ENCODE measurements around the gene MRPL38. TPM values are rescaled to one million over a fixed set of nuclear protein-coding genes. Genes with fewer than 3 reads are reported as not detected.

MRPL38 gene
- total RNA-seq, 6 experiments from 2014 or later: 46.1 to 79.8 (median 57.3) TPM

GRCh38 chr17:75885431-75885830 lies 19.3 kb downstream of the MRPL38 start:
- ATAC-seq: no peak
- H3K4me3 ChIP-seq: no peak overlapping the region
- no peaks in the 10 kb centered on the region for H3K9me3 ChIP-seq
- DNase-seq: no peak
- no peaks in the 10 kb centered on the region for H3K27me3 ChIP-seq
- no peaks in the 10 kb centered on the region for H3K36me3 ChIP-seq
- H3K4me1 ChIP-seq: no peaks in the 10 kb centered on the region
- intact Hi-C loops (cut with DNase I): no loop called here
- TF ChIP-seq POLR2A (IDR thresholded peaks at IDR 0.05) (no peak), CTCF (IDR thresholded peaks at IDR 0.05) (no peak)
- WGBS (ENCODE audit: insufficient coverage, low coverage, low lambda C conversion rate, missing lambda C conversion rate): 65% methylated on average over 7 of the region's 8 CpGs
- H3K27ac ChIP-seq: no peak overlapping the region

GRCh38 chr17:75881678-75882454 lies 22.8 kb downstream of the MRPL38 start:
- Histone ChIP-seq H3K9me3 (no peaks in the 10 kb centered on the region), H3K36me3 (no peaks in the 10 kb centered on the region), H3K27me3 (no peaks in the 10 kb centered on the region), H3K4me1 (peaks cover 0 to 12% (median 0%) of the 10 kb centered on the region in 4 donors), H3K4me3 (no peak overlapping the region), H3K27ac (no peak overlapping the region)
- no peak for ATAC-seq
- intact Hi-C loops (cut with DNase I): no loop called here
- DNase-seq: no peak
- WGBS (ENCODE audit: insufficient coverage, low coverage, low lambda C conversion rate, missing lambda C conversion rate): 90% methylated on average over 8 of the region's 15 CpGs
- TF ChIP-seq CTCF (IDR thresholded peaks at IDR 0.05): no peak
- no peak for TF ChIP-seq POLR2A (IDR thresholded peaks at IDR 0.05)

GRCh38 chr17:75880266-75880665 lies 24.4 kb downstream of the MRPL38 start:
- DNase-seq (no peak), ATAC-seq (no peak)
- Histone ChIP-seq H3K4me3 (no peak overlapping the region), H3K27ac (no peak overlapping the region), H3K4me1 (peaks cover 0 to 27% (median 7%) of the 10 kb centered on the region in 4 donors), H3K9me3 (no peaks in the 10 kb centered on the region), H3K27me3 (no peaks in the 10 kb centered on the region), H3K36me3 (no peaks in the 10 kb centered on the region)
- WGBS (ENCODE audit: insufficient coverage, low coverage, low lambda C conversion rate, missing lambda C conversion rate): 79% methylated on average over 6 of the region's 7 CpGs
- intact Hi-C loops (cut with DNase I): no loop called here
- TF ChIP-seq POLR2A (IDR thresholded peaks at IDR 0.05) (no peak), CTCF (IDR thresholded peaks at IDR 0.05) (no peak)

GRCh38 chr17:75878174-75878998 lies 26.3 kb downstream of the MRPL38 start, which contains the start of gene TRIM47:
Gene TRIM47, minus strand, starts transcription at chr17:75878581. Its CDS starts 33 bp downstream, at chr17:75878548.
- intact Hi-C loops (cut with DNase I): no loop called here
- Histone ChIP-seq H3K36me3 (peaks cover 0 to 7% (median 0%) of the 10 kb centered on the region in 4 donors), H3K27ac (peak within 1 kb of the TSS; percentile 67 to 89 (median 76)), H3K4me1 (peaks cover 0 to 27% (median 8%) of the 10 kb centered on the region in 4 donors), H3K9me3 (no peaks in the 10 kb centered on the region), H3K4me3 (peak within 1 kb of the TSS; percentile 61 to 70 (median 66)), H3K27me3 (no peaks in the 10 kb centered on the region)
- TF ChIP-seq CTCF (IDR thresholded peaks at IDR 0.05) (no peak), POLR2A (IDR thresholded peaks at IDR 0.05) (peak; percentile 73)
- ATAC-seq (peak; percentile 44 to 69 (median 60)), DNase-seq (peak; percentile 79 to 83 (median 81))
- WGBS (ENCODE audit: insufficient coverage, low coverage, low lambda C conversion rate, missing lambda C conversion rate): 0% methylated on average over 11 of the region's 87 CpGs
